Activated T-helper 1 cell treated with anti-CD3 and anti-CD28 coated beads, Interleukin-12 subunit alpha, Interleukin-12 subunit beta, Interleukin-2, Interleukin-4 antibody, amounts not matched to agents 30 ng/mL and 10 ng/mL and 1 ng/mL, durations not matched to agents 14 hours and 24 hours and 36 hours (primary cell): Measurements from ENCODE around the gene GFPT1. TPM values are rescaled to one million over a fixed set of nuclear protein-coding genes. Genes with fewer than 3 reads are reported as not detected.

Source experiments
- total RNA-seq: library from RNA; stranded (reverse); gene quantifications from 2 replicates; pipeline ENCODE4 v1.2.3, GENCODE V29; 2022

Gene GFPT1
- total RNA-seq, 1 donor from 2014 or later: 47.3 TPM

Other genes starting within 250 kb of the GFPT1 start
- gene NFU1, start 50.2 kb upstream of the GFPT1 start, total RNA-seq: 29.3 and 29.8 TPM in 2 replicates